GM23248 (cell line): ENCODE measurements around the gene COL13A1. TPM values are rescaled to one million over a fixed set of nuclear protein-coding genes. Genes with fewer than 3 reads are reported as not detected.

Experiments
- DNase-seq: peaks from one replicate; pipeline ENCODE4 v3.0.0-alpha.2; 2015
- H2AFZ ChIP-seq: fragments of 200-600 bp; sonication (generic); 2 replicates; pipeline ENCODE4 v1.6.1; 2016; ENCODE audit warnings: antibody characterized with exemption
- H3F3A ChIP-seq: fragments of 200-600 bp; sonication (generic); 2 replicates; pipeline ENCODE4 v1.6.1; 2016; ENCODE audit warnings: mild to moderate bottlenecking, antibody characterized with exemption, mixed run types; ENCODE audit not compliant: insufficient read depth
- H3K27ac ChIP-seq: fragments of 200-600 bp; sonication (generic); 2 replicates; pipeline ENCODE4 v1.5.1; 2016; ENCODE audit warnings: mild to moderate bottlenecking
- H3K27me3 ChIP-seq: fragments of 200-600 bp; sonication (generic); replicated peaks from 2 replicates; pipeline ENCODE4 v1.6.1; 2016; ENCODE audit warnings: mild to moderate bottlenecking; ENCODE audit not compliant: insufficient read depth
- H3K36me3 ChIP-seq: fragments of 200-600 bp; sonication (generic); 2 replicates; pipeline ENCODE4 v1.6.1; 2016; ENCODE audit warnings: low read depth, mild to moderate bottlenecking
- H3K4me1 ChIP-seq: fragments of 200-600 bp; sonication (generic); 2 replicates; pipeline ENCODE4 v1.6.1; 2016; ENCODE audit warnings: mild to moderate bottlenecking; ENCODE audit not compliant: insufficient read depth
- H3K4me2 ChIP-seq: fragments of 200-600 bp; sonication (generic); one replicate; pipeline ENCODE4 v1.6.1; 2016; ENCODE audit warnings: mild to moderate bottlenecking; ENCODE audit not compliant: unreplicated experiment
- H3K4me3 ChIP-seq: fragments of 200-600 bp; sonication (generic); 2 replicates; pipeline ENCODE4 v1.5.1; 2016; ENCODE audit warnings: mild to moderate bottlenecking
- H3K79me2 ChIP-seq: fragments of 200-600 bp; sonication (generic); 2 replicates; pipeline ENCODE4 v1.6.1; 2016; ENCODE audit warnings: mild to moderate bottlenecking; ENCODE audit not compliant: insufficient read depth
- H3K9ac ChIP-seq: fragments of 200-600 bp; sonication (generic); 2 replicates; pipeline ENCODE4 v1.6.1; 2016; ENCODE audit warnings: mild to moderate bottlenecking
- H3K9me2 ChIP-seq: fragments of 200-600 bp; sonication (generic); 2 replicates; pipeline ENCODE4 v1.6.1; 2016; ENCODE audit warnings: mixed run types, mild to moderate bottlenecking, moderate library complexity; ENCODE audit not compliant: insufficient read depth
- H3K9me3 ChIP-seq: fragments of 200-600 bp; sonication (generic); one replicate; pipeline ENCODE4 v1.6.1; 2017; ENCODE audit warnings: low read depth
- H4K20me1 ChIP-seq: fragments of 200-600 bp; sonication (generic); 2 replicates; pipeline ENCODE4 v1.6.0; 2016; ENCODE audit not compliant: insufficient read depth
- EZH2 ChIP-seq: fragments of 200-600 bp; sonication (generic); IDR thresholded peaks from 2 replicates; pipeline ENCODE4 v1.6.1; 2018; ENCODE audit warnings: antibody characterized with exemption, mild to moderate bottlenecking; ENCODE audit not compliant: insufficient read depth, poor library complexity, severe bottlenecking
- EZH2phosphoT487 ChIP-seq: fragments of 200-600 bp; sonication (generic); IDR thresholded peaks from 2 replicates; pipeline ENCODE4 v1.6.1; 2018; ENCODE audit warnings: antibody characterized with exemption, moderate library complexity, mild to moderate bottlenecking, low read depth; ENCODE audit not compliant: insufficient read depth
- WGBS, 2 experiments: methylation state at CpG; one replicate each; pipeline ENCODE4 v1.1.6; 2015 to 2017; ENCODE audit warnings: low lambda C conversion rate in 2 of 2, low coverage in 1 of 2; ENCODE audit errors: missing lambda C conversion rate in 2 of 2; 5-methylcytosine and 5-hydroxymethylcytosine counted together
- in situ Hi-C: fragments of 300-500 bp; cut with MboI; formaldehyde crosslinking; loops from 2 replicates; pipeline ENCODE4 v1.15.0; 2020
- polyA plus RNA-seq: library from polyadenylated mRNA; unstranded; fragments of >200 nt; fragmentation: Nextera tagmentation; extraction: Ambion mirVana; gene quantifications from 2 replicates; pipeline ENCODE4 v1.2.1, GENCODE V29; 2016
- total RNA-seq: library from RNA; depleted of rRNA; stranded (reverse); fragments of >200 nt; shearing (Covaris generic); gene quantifications from 2 replicates; pipeline ENCODE4 v1.2.3, GENCODE V29; 2014

The COL13A1 gene
- total and polyA plus RNA-seq, 2 experiments from 2014 or later: 12.8 to 17.3 TPM

GRCh38 chr10:69956741-69957230 lies 155.1 kb downstream of the COL13A1 start:
- no peak for DNase-seq
- no peaks in the 10 kb centered on the region for H3K36me3 ChIP-seq
- H3F3A ChIP-seq: no peaks in the 10 kb centered on the region
- no peaks in the 10 kb centered on the region for H3K79me2 ChIP-seq
- H3K27me3 ChIP-seq: no peaks in the 10 kb centered on the region
- H3K4me2 ChIP-seq: no peak overlapping the region
- no peaks in the 10 kb centered on the region for H3K9me2 ChIP-seq
- H3K4me3 ChIP-seq: no peak overlapping the region
- TF ChIP-seq EZH2: no peak
- no peak for TF ChIP-seq EZH2phosphoT487
- H3K9ac ChIP-seq: no peak overlapping the region
- H3K4me1 ChIP-seq: no peaks in the 10 kb centered on the region
- in situ Hi-C loops: no loop called here
- H4K20me1 ChIP-seq: no peaks in the 10 kb centered on the region
- no peak overlapping the region for H2AFZ ChIP-seq
- WGBS, 2 experiments: 48 to 51% methylated on average over 7 of the region's 7 CpGs
- H3K9me3 ChIP-seq: no peaks in the 10 kb centered on the region
- no peak overlapping the region for H3K27ac ChIP-seq

DNA sequence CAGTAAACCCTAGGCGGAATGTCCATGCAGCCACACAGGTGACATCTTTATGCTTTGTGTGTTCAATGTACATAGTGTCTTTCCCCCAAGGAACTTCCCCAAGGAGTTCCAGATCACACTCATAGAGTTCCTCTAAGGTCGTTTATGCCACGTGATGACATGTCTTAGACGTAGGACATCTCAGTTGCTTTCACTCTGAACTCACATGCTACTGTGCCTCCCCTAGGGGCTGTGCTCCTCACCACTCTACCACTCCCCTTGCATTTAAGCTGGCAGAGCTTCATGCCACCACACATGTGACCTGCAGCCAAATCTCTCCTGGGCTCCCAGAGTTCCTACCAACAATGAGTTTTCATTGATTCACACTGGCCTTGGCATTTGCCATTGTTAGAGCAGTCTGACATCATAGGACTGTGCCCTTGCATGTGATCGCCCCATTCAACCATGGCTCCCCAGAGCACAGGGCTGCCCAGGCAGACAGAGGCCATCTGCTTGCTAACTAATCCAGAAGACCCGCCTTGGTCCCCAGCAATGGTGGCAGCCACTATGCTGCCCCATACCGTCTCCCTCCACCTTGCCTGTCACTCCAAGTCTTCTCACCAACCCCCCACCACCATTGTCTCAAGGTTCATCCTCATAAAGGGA lies 155.7 kb downstream of the COL13A1 start:
- Histone ChIP-seq H4K20me1 (no peaks in the 10 kb centered on the region), H3F3A (no peaks in the 10 kb centered on the region), H3K9me3 (no peaks in the 10 kb centered on the region), H3K4me3 (no peak overlapping the region), H3K79me2 (no peaks in the 10 kb centered on the region), H2AFZ (no peak overlapping the region), H3K9me2 (no peaks in the 10 kb centered on the region), H3K4me1 (no peaks in the 10 kb centered on the region), H3K9ac (no peak overlapping the region), H3K4me2 (no peak overlapping the region), H3K27ac (no peak overlapping the region), H3K27me3 (no peaks in the 10 kb centered on the region), H3K36me3 (no peaks in the 10 kb centered on the region)
- in situ Hi-C loops: no loop called here
- 86 to 90% methylated on average over 7 of the region's 7 CpGs for WGBS, 2 experiments
- DNase-seq: no peak
- TF ChIP-seq EZH2 (no peak), EZH2phosphoT487 (no peak)

GRCh38 chr10:69957886-69958555 lies 156.3 kb downstream of the COL13A1 start:
- H3K9ac ChIP-seq: no peak overlapping the region
- H3K4me1 ChIP-seq: no peaks in the 10 kb centered on the region
- H3K4me3 ChIP-seq: no peak overlapping the region
- TF ChIP-seq EZH2phosphoT487: no peak
- TF ChIP-seq EZH2: no peak
- H3K27ac ChIP-seq: no peak overlapping the region
- no peaks in the 10 kb centered on the region for H3K36me3 ChIP-seq
- H2AFZ ChIP-seq: no peak overlapping the region
- no peaks in the 10 kb centered on the region for H3F3A ChIP-seq
- in situ Hi-C loops: no loop called here
- H4K20me1 ChIP-seq: no peaks in the 10 kb centered on the region
- H3K27me3 ChIP-seq: no peaks in the 10 kb centered on the region
- no peaks in the 10 kb centered on the region for H3K79me2 ChIP-seq
- no peaks in the 10 kb centered on the region for H3K9me2 ChIP-seq
- H3K4me2 ChIP-seq: no peak overlapping the region
- WGBS, 2 experiments: 89 to 91% methylated on average over 6 of the region's 6 CpGs
- peak; percentile 66 for DNase-seq
- H3K9me3 ChIP-seq: no peaks in the 10 kb centered on the region

GRCh38 chr10:69958556-69958902 lies 156.8 kb downstream of the COL13A1 start:
- Histone ChIP-seq H3K9me2 (no peaks in the 10 kb centered on the region), H3K27me3 (no peaks in the 10 kb centered on the region), H2AFZ (no peak overlapping the region), H3K27ac (no peak overlapping the region), H3F3A (no peaks in the 10 kb centered on the region), H3K79me2 (no peaks in the 10 kb centered on the region), H4K20me1 (no peaks in the 10 kb centered on the region), H3K4me2 (no peak overlapping the region), H3K36me3 (no peaks in the 10 kb centered on the region), H3K4me1 (no peaks in the 10 kb centered on the region), H3K9ac (no peak overlapping the region), H3K4me3 (no peak overlapping the region), H3K9me3 (no peaks in the 10 kb centered on the region)
- TF ChIP-seq EZH2: no peak
- no peak for TF ChIP-seq EZH2phosphoT487
- no peak for DNase-seq
- in situ Hi-C loops: no loop called here

- Histone ChIP-seq H4K20me1 (no peaks in the 10 kb centered on the region), H3K79me2 (no peaks in the 10 kb centered on the region), H3K4me1 (no peaks in the 10 kb centered on the region), H3F3A (no peaks in the 10 kb centered on the region), H3K4me3 (no peak overlapping the region), H3K9me3 (no peaks in the 10 kb centered on the region), H2AFZ (no peak overlapping the region), H3K4me2 (no peak overlapping the region), H3K27me3 (no peaks in the 10 kb centered on the region; the same call in 1 of the 2 replicates), H3K27ac (no peak overlapping the region), H3K36me3 (no peaks in the 10 kb centered on the region), H3K9me2 (no peaks in the 10 kb centered on the region), H3K9ac (no peak overlapping the region)
- no peak for DNase-seq
- TF ChIP-seq EZH2phosphoT487 (no peak), EZH2 (no peak)
- 87 to 90% methylated on average over 8 of the region's 8 CpGs for WGBS, 2 experiments
- in situ Hi-C loops: no loop called here
These were observed 158.2 kb downstream of the COL13A1 start for GRCh38 chr10:69959911-69960310.
